T-cell (primary cell): ENCODE measurements around the gene RAB7A. TPM values are rescaled to one million over a fixed set of nuclear protein-coding genes. Genes with fewer than 3 reads are reported as not detected.
"Not testable (repeated sequence)": the region's sequence is repeated elsewhere in the genome, so short reads cannot be mapped to it uniquely, and the experiment has no call there.

Source experiments
- ATAC-seq, 4 experiments: fragments of 200-7000 bp in 3 of 4; fragments of 150-1000 bp in 1 of 4; cut with Tn5 transposase; replicated peaks in 1 of 4; 1 replicate in 3 of 4; 2 replicates in 1 of 4; pipeline ENCODE4 v1.10.0; 2021; ENCODE audit warnings: moderate library complexity in 3 of 4, mild to moderate bottlenecking in 2 of 4, moderate number of reproducible peaks in 1 of 4
- CTCF ChIA-PET, 2 donors: fragments of 300-600 bp; sonication (Branson Sonifier 250); formaldehyde crosslinking; loops; one replicate each; lab custom pipeline; 2022; ENCODE audit warnings: antibody characterized with exemption in 2 of 2; lab: Charles Lee
- POLR2A ChIA-PET, 2 donors: fragments of 300-600 bp; sonication (Branson Sonifier 250); formaldehyde crosslinking; loops; one replicate each; lab custom pipeline; 2022; ENCODE audit warnings: antibody characterized with exemption in 2 of 2; lab: Charles Lee
- DNase-seq, 35 experiments: peaks; one replicate each; pipeline versions ENCODE4 v3.0.0 to v3.0.0-alpha.2; 2013 to 2023
- H3K27ac ChIP-seq: one replicate; pipeline ENCODE4 v1.5.1; 2013; ENCODE audit warnings: low read length
- H3K27me3 ChIP-seq, 2 experiments: replicated peaks in 1 of 2; 1 replicate in 1 of 2; 2 replicates in 1 of 2; pipeline versions ENCODE4 v1.6.1 to v1.7.0; 2013; ENCODE audit warnings: low read length in 1 of 2, mixed read lengths in 1 of 2; ENCODE audit not compliant: control insufficient read depth in 2 of 2, insufficient read depth in 2 of 2; ENCODE audit errors: extremely low read depth in 1 of 2
- H3K36me3 ChIP-seq, 2 donors: 1 replicate in 1 of 2; 2 replicates in 1 of 2; pipeline versions ENCODE4 v1.6.1 to v1.7.0; 2013; ENCODE audit warnings: low read length in 1 of 2; ENCODE audit not compliant: control insufficient read depth in 2 of 2, insufficient read depth in 1 of 2; ENCODE audit errors: extremely low read depth in 1 of 2
- H3K4me1 ChIP-seq, 2 experiments: 1 replicate in 1 of 2; 2 replicates in 1 of 2; pipeline versions ENCODE4 v1.6.1 to v1.7.0; 2013; ENCODE audit warnings: low read length in 2 of 2, mixed read lengths in 1 of 2; ENCODE audit not compliant: insufficient read depth in 2 of 2, control insufficient read depth in 1 of 2; ENCODE audit errors: extremely low read depth in 1 of 2
- H3K4me3 ChIP-seq, 2 donors: 1 replicate in 1 of 2; 2 replicates in 1 of 2; pipeline versions ENCODE4 v1.5.1 to v1.7.0; 2013; ENCODE audit warnings: mild to moderate bottlenecking in 2 of 2, low read length in 1 of 2, moderate library complexity in 1 of 2; ENCODE audit not compliant: control insufficient read depth in 1 of 2; ENCODE audit errors: extremely low read depth in 1 of 2
- H3K9me3 ChIP-seq: 2 replicates; pipeline ENCODE4 v1.7.0; 2013
- H3K27ac Mint-ChIP-seq, 2 donors: one replicate each; pipeline ENCODE4 v1.8.0; 2020 to 2021; ENCODE audit warnings: mild to moderate bottlenecking in 2 of 2, mixed read lengths in 2 of 2
- H3K27me3 Mint-ChIP-seq, 2 donors: one replicate each; pipeline ENCODE4 v1.8.0; 2021 to 2022; ENCODE audit warnings: mixed read lengths in 2 of 2
- H3K36me3 Mint-ChIP-seq: one replicate; pipeline ENCODE4 v1.8.0; 2021; ENCODE audit warnings: mixed read lengths
- H3K4me1 Mint-ChIP-seq, 3 donors: one replicate each; pipeline ENCODE4 v1.8.0; 2020 to 2022; ENCODE audit warnings: mixed read lengths in 3 of 3, mild to moderate bottlenecking in 1 of 3
- H3K4me3 Mint-ChIP-seq, 3 donors: one replicate each; pipeline ENCODE4 v1.8.0; 2020 to 2022; ENCODE audit warnings: mild to moderate bottlenecking in 3 of 3, mixed read lengths in 3 of 3, moderate library complexity in 3 of 3
- H3K9me3 Mint-ChIP-seq, 3 donors: one replicate each; pipeline ENCODE4 v1.8.0; 2020 to 2022; ENCODE audit warnings: mixed read lengths in 3 of 3
- WGBS: methylation state at CpG from one replicate; pipeline ENCODE4 v1.1.5; 2013; ENCODE audit warnings: missing lambda C conversion rate; ENCODE audit not compliant: insufficient coverage; 5-methylcytosine and 5-hydroxymethylcytosine counted together
- total RNA-seq, 35 experiments: library from RNA in 6 of 35; stranded (reverse) in 6 of 35; fragments of 120-200 nt in 1 of 35; gene quantifications; one replicate each; pipeline versions ENCODE4 v1.2.1 to v1.2.4 and lab custom pipeline; 2013 to 2026

The RAB7A gene
- total RNA-seq, 5 donors from 2014 or later (not counting 1 experiment from before 2014, with no cell fraction given) = 130 to 161 (median 140) TPM

DNA sequence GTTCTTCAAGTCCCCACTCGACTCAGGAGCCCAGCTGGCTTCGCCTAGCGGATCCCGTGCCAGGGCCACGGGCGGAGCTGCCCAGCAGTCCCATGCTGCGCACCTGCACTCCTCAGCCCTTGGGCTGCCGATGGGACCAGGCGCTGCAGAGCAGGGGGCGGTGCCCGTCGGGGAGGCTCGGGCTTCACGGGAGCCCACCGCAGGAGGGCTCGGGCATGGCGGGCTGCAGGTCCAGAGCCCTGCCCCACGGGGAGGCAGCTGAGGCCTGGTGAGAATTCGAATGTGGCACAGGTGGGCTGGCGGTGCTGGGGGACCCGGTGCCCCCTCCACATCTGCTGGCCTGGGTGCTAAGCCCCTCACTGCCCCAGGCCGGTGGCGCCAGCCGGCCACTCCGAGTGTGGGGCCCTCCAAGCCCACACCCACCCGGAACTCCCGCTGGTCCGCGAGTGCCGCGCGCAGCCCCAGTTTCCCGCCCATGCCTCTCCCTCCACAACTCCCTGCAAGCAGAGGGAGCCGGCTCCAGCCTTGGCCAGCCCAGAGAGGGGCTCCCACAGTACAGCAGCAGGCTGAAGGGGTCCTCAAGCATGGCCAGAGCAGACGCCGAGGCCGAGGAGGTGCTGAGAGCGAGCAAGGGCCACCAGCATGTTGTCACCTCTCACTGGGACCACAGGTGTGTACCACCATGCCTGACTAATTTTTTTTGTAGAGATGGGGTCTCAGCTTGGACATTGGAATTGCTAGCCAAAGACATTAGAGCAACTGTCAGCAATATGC is 17.0 kb downstream of the RAB7A start:
- H3K9me3 ChIP-seq = no peaks in the 10 kb centered on the region
- H3K27me3 ChIP-seq = no peaks in the 10 kb centered on the region
- no peak overlapping the region for H3K27ac ChIP-seq
- ChIA-PET POLR2A (no interaction called here), CTCF (interaction anchor here in 1 of 2 donors (0.6 kb wide), 1 partner anchor 64 kb away, joined by 4 read pairs; no protein-coding TSS in a partner anchor)
- no peak overlapping the region for H3K4me3 ChIP-seq
- Mint-ChIP-seq H3K27me3 (no peaks in the 10 kb centered on the region), H3K4me3 (no peak overlapping the region), H3K36me3 (peaks cover 35% of the 10 kb centered on the region), H3K27ac (no peak overlapping the region), H3K9me3 (no peaks in the 10 kb centered on the region), H3K4me1 (peaks cover 37 to 47% (median 42%) of the 10 kb centered on the region in 3 donors)
- DNase-seq (no peak), ATAC-seq (no peak)
- WGBS = 96% methylated on average over 32 of the region's 38 CpGs
- peaks cover 0 to 31% of the 10 kb centered on the region in 2 donors for H3K36me3 ChIP-seq
- peaks cover 2 to 32% of the 10 kb centered on the region in 2 experiments for H3K4me1 ChIP-seq

DNA sequence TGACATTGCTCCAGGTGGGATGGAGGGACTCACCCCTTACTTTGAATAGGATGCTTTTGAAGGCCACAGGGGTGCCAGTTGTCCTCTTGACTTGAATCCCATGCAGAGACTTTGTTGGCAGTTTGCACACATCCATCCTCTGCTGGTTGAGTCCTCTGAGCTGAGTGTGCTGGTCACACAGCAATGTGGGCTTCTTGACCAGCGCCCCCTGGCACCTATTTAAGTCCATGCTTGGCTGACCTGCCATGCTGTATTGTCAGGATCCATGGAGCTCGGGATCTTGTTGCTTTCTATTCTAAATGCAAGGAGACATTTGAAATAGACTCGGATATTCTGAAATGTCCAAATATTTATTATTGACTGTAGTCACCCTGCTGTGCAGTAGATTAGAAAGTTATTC is 19.8 kb downstream of the RAB7A start:
- no peaks in the 10 kb centered on the region for H3K27me3 ChIP-seq
- H3K4me1 ChIP-seq = peaks cover 0 to 37% of the 10 kb centered on the region in 2 experiments
- no peak overlapping the region for H3K4me3 ChIP-seq
- ATAC-seq (no peak), DNase-seq (no peak)
- H3K9me3 ChIP-seq = no peaks in the 10 kb centered on the region
- CTCF ChIA-PET = interaction anchor here in 1 of 2 donors (0.6 kb wide), 1 partner anchor 39 kb away, joined by 7 read pairs; no protein-coding TSS in a partner anchor
- Mint-ChIP-seq H3K9me3 (no peaks in the 10 kb centered on the region), H3K27ac (no peak overlapping the region), H3K27me3 (no peaks in the 10 kb centered on the region), H3K4me1 (peaks cover 47 to 56% (median 54%) of the 10 kb centered on the region in 3 donors), H3K36me3 (peaks cover 42% of the 10 kb centered on the region), H3K4me3 (no peak overlapping the region)
- POLR2A ChIA-PET = no interaction called here
- 100% methylated on average over 1 of the region's 3 CpGs for WGBS
- no peak overlapping the region for H3K27ac ChIP-seq
- H3K36me3 ChIP-seq = peaks cover 0 to 26% of the 10 kb centered on the region in 2 donors

DNA sequence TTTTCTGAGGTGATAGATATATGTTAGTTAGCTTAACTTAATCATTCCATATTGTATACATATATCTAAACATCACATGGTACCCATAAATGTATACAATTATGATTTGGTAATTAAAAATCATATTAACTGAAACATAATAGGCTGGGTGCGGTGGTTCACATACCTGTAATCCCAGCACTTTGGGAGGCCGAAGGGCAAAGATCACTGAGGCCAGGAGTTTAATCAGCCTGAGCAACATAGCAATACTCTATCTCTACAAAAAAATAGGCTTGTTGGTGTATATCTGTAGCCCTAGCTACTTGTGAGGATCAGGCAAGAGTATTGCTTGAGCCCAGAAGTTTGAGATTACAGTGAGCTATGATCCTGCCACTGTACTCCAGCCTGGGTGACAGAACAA is 20.9 kb downstream of the RAB7A start:
- Histone ChIP-seq H3K27ac (no peak overlapping the region), H3K9me3 (no peaks in the 10 kb centered on the region), H3K4me3 (no peak overlapping the region), H3K36me3 (peaks cover 0 to 24% of the 10 kb centered on the region in 2 donors), H3K27me3 (no peaks in the 10 kb centered on the region), H3K4me1 (peaks cover 0 to 40% of the 10 kb centered on the region in 2 experiments)
- DNase-seq (no peak), ATAC-seq (no peak)
- Mint-ChIP-seq H3K36me3 (peaks cover 36% of the 10 kb centered on the region), H3K27ac (no peak overlapping the region), H3K9me3 (no peaks in the 10 kb centered on the region), H3K4me3 (no peak overlapping the region), H3K4me1 (peaks cover 50 to 58% (median 56%) of the 10 kb centered on the region in 3 donors), H3K27me3 (no peaks in the 10 kb centered on the region)
- ChIA-PET CTCF (no interaction called here), POLR2A (interaction anchor here in 1 of 2 donors (0.7 kb wide), 1 partner anchor 13 kb away, joined by 5 read pairs; no protein-coding TSS in a partner anchor)
- no CpG with 5 or more reads among the region's 2 CpGs for WGBS

GRCh38 chr3:128748557-128748956 is 22.6 kb downstream of the RAB7A start:
- H3K27ac Mint-ChIP-seq = peak overlapping the region in 1 of 2 donors; percentile 16
- H3K4me1 ChIP-seq = peaks cover 4 to 40% of the 10 kb centered on the region in 2 experiments

GRCh38 chr3:128749035-128749434 is 23.1 kb downstream of the RAB7A start:
- ChIA-PET CTCF (interaction anchor here in 1 of 2 donors (0.6 kb wide), 1 partner anchor 116 kb away, joined by 3 read pairs; no protein-coding TSS in a partner anchor), POLR2A (interaction anchor here in 1 of 2 donors (0.5 kb wide), 1 partner anchor 293 kb away, joined by 5 read pairs; no protein-coding TSS in a partner anchor)
- peaks cover 24% of the 10 kb centered on the region for H3K36me3 Mint-ChIP-seq
- H3K9me3 Mint-ChIP-seq = no peaks in the 10 kb centered on the region
- Histone ChIP-seq H3K27me3 (no peaks in the 10 kb centered on the region), H3K4me3 (no peak overlapping the region), H3K4me1 (peaks cover 6 to 43% of the 10 kb centered on the region in 2 experiments), H3K27ac (no peak overlapping the region), H3K36me3 (peaks cover 0 to 13% of the 10 kb centered on the region in 2 donors), H3K9me3 (no peaks in the 10 kb centered on the region)
- DNase-seq (no peak), ATAC-seq (no peak)
- H3K27me3 Mint-ChIP-seq = no peaks in the 10 kb centered on the region
- H3K4me3 Mint-ChIP-seq = no peak overlapping the region
- H3K4me1 Mint-ChIP-seq = peaks cover 65 to 72% (median 69%) of the 10 kb centered on the region in 3 donors
- no peak overlapping the region for H3K27ac Mint-ChIP-seq

More at GRCh38 chr3:128748557-128748956, 22.6 kb downstream of the RAB7A start:
- no peak overlapping the region for H3K27ac ChIP-seq
- peaks cover 0 to 17% of the 10 kb centered on the region in 2 donors for H3K36me3 ChIP-seq
- POLR2A ChIA-PET = no interaction called here
- CTCF ChIA-PET = no interaction called here
- Mint-ChIP-seq H3K4me3 (no peak overlapping the region), H3K9me3 (no peaks in the 10 kb centered on the region), H3K27me3 (no peaks in the 10 kb centered on the region), H3K36me3 (peaks cover 29% of the 10 kb centered on the region), H3K4me1 (peaks cover 60 to 68% (median 65%) of the 10 kb centered on the region in 3 donors)
- no peaks in the 10 kb centered on the region for H3K9me3 ChIP-seq
- DNase-seq = no peak
- 94% methylated on average over 3 of the region's 4 CpGs for WGBS
- ATAC-seq = no peak
- H3K27me3 ChIP-seq = no peaks in the 10 kb centered on the region
- H3K4me3 ChIP-seq = no peak overlapping the region

- Mint-ChIP-seq H3K36me3 (peaks cover 23% of the 10 kb centered on the region), H3K27ac (peak overlapping the region in 1 of 2 donors; percentile 11), H3K4me1 (peaks cover 70 to 78% (median 73%) of the 10 kb centered on the region in 3 donors), H3K4me3 (peak overlapping the region in 1 of 3 donors; percentile 12)
- H3K9me3 ChIP-seq, H3K27me3 Mint-ChIP-seq, H3K27me3 ChIP-seq, ATAC-seq, H3K36me3 ChIP-seq, H3K27ac ChIP-seq, H3K4me3 ChIP-seq, H3K9me3 Mint-ChIP-seq, DNase-seq: not testable (repeated sequence)
- CTCF ChIA-PET = interaction anchor here in 1 of 2 donors (0.6 kb wide), 2 partner anchors 19 to 117 kb away, joined by 3 to 5 read pairs; no protein-coding TSS in a partner anchor
- H3K4me1 ChIP-seq = peaks cover 6 to 43% of the 10 kb centered on the region in 2 experiments
- 100% methylated on average over 3 of the region's 5 CpGs for WGBS
- POLR2A ChIA-PET = interaction anchor here in 1 of 2 donors (0.5 kb wide), 1 partner anchor 293 kb away, joined by 5 read pairs; no protein-coding TSS in a partner anchor
These were observed 23.6 kb downstream of the RAB7A start for GRCh38 chr3:128749561-128749960.
